Measurements from ENCODE around the gene VAMP3.

VAMP3 gene

GRCh38 chr1:7767176-7767575 is 3.9 kb upstream of the VAMP3 start:
- H3K27me3 ChIP-seq (ENCODE audit: insufficient read depth, low read length, poor library complexity), result peaks cover 4% of the 10 kb centered on the region
- no peak overlapping the region for H3K4me3 ChIP-seq (ENCODE audit: low read depth in 1 of 2, low read length in 2 of 2)
- H2AFZ ChIP-seq (ENCODE audit: low read depth, low read length), result no peak overlapping the region
- no peak for TF ChIP-seq CTCF (IDR thresholded peaks at IDR 0.05; ENCODE audit: borderline replicate concordance, extremely low read depth, low read length, poor library complexity, severe bottlenecking)
- TF ChIP-seq EZH2 (IDR thresholded peaks at IDR 0.05; ENCODE audit: borderline replicate concordance, low read depth, low read length, severe bottlenecking), result no peak
- H3K9me3 ChIP-seq (ENCODE audit: insufficient read depth, low read length, severe bottlenecking), result no peaks in the 10 kb centered on the region
- no peak overlapping the region for H3K27ac ChIP-seq (ENCODE audit: low read length)
- H3K79me2 ChIP-seq (ENCODE audit: insufficient read depth, low read length), result peaks cover 9% of the 10 kb centered on the region
- H3K4me2 ChIP-seq (ENCODE audit: insufficient read depth, low read length), result no peak overlapping the region
- H3K9ac ChIP-seq (ENCODE audit: low read depth, low read length), result no peak overlapping the region
- ATAC-seq (ENCODE audit: insufficient read depth, low read depth), result no peak
- no peaks in the 10 kb centered on the region; the same call in 1 of the 2 replicates for H3K36me3 ChIP-seq (ENCODE audit: insufficient read depth, low read length)
- peaks cover 11% of the 10 kb centered on the region for H3K4me1 ChIP-seq (ENCODE audit: insufficient read depth, low read length)
- H4K20me1 ChIP-seq (ENCODE audit: insufficient read depth, low read length), result peaks cover 2% of the 10 kb centered on the region; the same call in 1 of the 2 replicates
- DNase-seq, result no peak

- Histone ChIP-seq H3K79me2 (ENCODE audit: insufficient read depth, low read length) (peaks cover 18% of the 10 kb centered on the region), H3K27me3 (ENCODE audit: insufficient read depth, low read length, poor library complexity) (no peaks in the 10 kb centered on the region), H3K9me3 (ENCODE audit: insufficient read depth, low read length, severe bottlenecking) (no peaks in the 10 kb centered on the region), H3K4me2 (ENCODE audit: insufficient read depth, low read length) (no peak overlapping the region), H2AFZ (ENCODE audit: low read depth, low read length) (no peak overlapping the region), H3K4me1 (ENCODE audit: insufficient read depth, low read length) (peaks cover 20% of the 10 kb centered on the region), H3K4me3 (ENCODE audit: low read depth in 1 of 2, low read length in 2 of 2) (no peak overlapping the region), H3K9ac (ENCODE audit: low read depth, low read length) (no peak overlapping the region), H3K36me3 (ENCODE audit: insufficient read depth, low read length) (peaks cover 5% of the 10 kb centered on the region; the same call in 1 of the 2 replicates), H4K20me1 (ENCODE audit: insufficient read depth, low read length) (peaks cover 2% of the 10 kb centered on the region; the same call in 1 of the 2 replicates), H3K27ac (ENCODE audit: low read length) (no peak overlapping the region)
- DNase-seq (no peak), ATAC-seq (ENCODE audit: insufficient read depth, low read depth) (no peak)
- TF ChIP-seq EZH2 (IDR thresholded peaks at IDR 0.05; ENCODE audit: borderline replicate concordance, low read depth, low read length, severe bottlenecking), result no peak
- no peak for TF ChIP-seq CTCF (IDR thresholded peaks at IDR 0.05; ENCODE audit: borderline replicate concordance, extremely low read depth, low read length, poor library complexity, severe bottlenecking)
Observed at GRCh38 chr1:7768583-7768982, 2.5 kb upstream of the VAMP3 start.

- ATAC-seq (ENCODE audit: insufficient read depth, low read depth), result no peak
- Histone ChIP-seq H3K79me2 (ENCODE audit: insufficient read depth, low read length) (peaks cover 23% of the 10 kb centered on the region), H3K36me3 (ENCODE audit: insufficient read depth, low read length) (peaks cover 15% of the 10 kb centered on the region), H3K27me3 (ENCODE audit: insufficient read depth, low read length, poor library complexity) (no peaks in the 10 kb centered on the region), H2AFZ (ENCODE audit: low read depth, low read length) (no peak overlapping the region), H3K4me1 (ENCODE audit: insufficient read depth, low read length) (peaks cover 20% of the 10 kb centered on the region), H3K9me3 (ENCODE audit: insufficient read depth, low read length, severe bottlenecking) (no peaks in the 10 kb centered on the region), H3K4me2 (ENCODE audit: insufficient read depth, low read length) (no peak overlapping the region), H3K27ac (ENCODE audit: low read length) (no peak overlapping the region), H3K4me3 (ENCODE audit: low read depth in 1 of 2, low read length in 2 of 2) (no peak overlapping the region), H3K9ac (ENCODE audit: low read depth, low read length) (no peak overlapping the region), H4K20me1 (ENCODE audit: insufficient read depth, low read length) (peaks cover 2% of the 10 kb centered on the region; the same call in 1 of the 2 replicates)
- TF ChIP-seq CTCF (IDR thresholded peaks at IDR 0.05; ENCODE audit: borderline replicate concordance, extremely low read depth, low read length, poor library complexity, severe bottlenecking) (no peak), EZH2 (IDR thresholded peaks at IDR 0.05; ENCODE audit: borderline replicate concordance, low read depth, low read length, severe bottlenecking) (no peak)
- DNase-seq, result no peak
Observed at GRCh38 chr1:7769673-7770412, 1.3 kb upstream of the VAMP3 start.
